Thoracic aorta (tissue), 2 donors: ENCODE measurements around the gene SPCS3. TPM values are rescaled to one million over a fixed set of nuclear protein-coding genes. Genes with fewer than 3 reads are reported as not detected.

Experiments used
- ATAC-seq: fragments of 150-250 bp; one replicate; pipeline ENCODE4 v1.8.0; 2017; ENCODE audit warnings: low read depth; ENCODE audit not compliant: insufficient number of reproducible peaks, low FRiP score
- DNase-seq: peaks from one replicate; pipeline ENCODE4 v3.0.0-alpha.2; 2020; ENCODE audit warnings: low spot score
- H3K27ac ChIP-seq, 2 donors: fragments of 200-600 bp; sonication (generic); 1 replicate in 1 of 2; 2 replicates in 1 of 2; pipeline ENCODE4 v1.5.1; 2016; ENCODE audit warnings: mild to moderate bottlenecking in 2 of 2, moderate library complexity in 2 of 2
- H3K27me3 ChIP-seq: fragments of 200-600 bp; sonication (generic); replicated peaks from 2 replicates; pipeline ENCODE4 v1.6.0; 2016; ENCODE audit warnings: mild to moderate bottlenecking; ENCODE audit not compliant: insufficient read depth
- H3K36me3 ChIP-seq: fragments of 200-600 bp; sonication (generic); one replicate; pipeline ENCODE4 v1.5.1; 2016
- H3K4me1 ChIP-seq, 2 donors: fragments of 200-600 bp; sonication (generic); 1 replicate in 1 of 2; 2 replicates in 1 of 2; pipeline versions ENCODE4 v1.5.1 to v1.6.0; 2016; ENCODE audit warnings: low read depth in 2 of 2, mild to moderate bottlenecking in 1 of 2; ENCODE audit not compliant: control insufficient read depth in 1 of 2
- H3K4me3 ChIP-seq: fragments of 200-600 bp; sonication (generic); 2 replicates; pipeline ENCODE4 v1.5.1; 2016; ENCODE audit warnings: mild to moderate bottlenecking
- H3K9me3 ChIP-seq: fragments of 200-600 bp; sonication (generic); 2 replicates; pipeline ENCODE4 v1.5.1; 2016
- total RNA-seq, 2 donors: library from RNA; depleted of rRNA; stranded (reverse); fragments of >200 nt; gene quantifications; one replicate each; pipeline versions ENCODE4 v1.1.0 to v1.2.3, GENCODE V29; 2016
- TF ChIP-seq, protein P1 (sequence below): fragments of 200-600 bp; sonication (generic); IDR thresholded peaks from one replicate; pipeline ENCODE4 v1.5.1; 2019; ENCODE audit warnings: antibody characterized with exemption

Gene SPCS3
- total RNA-seq, 2 donors from 2014 or later: 74.1 to 88.4 TPM

DNA sequence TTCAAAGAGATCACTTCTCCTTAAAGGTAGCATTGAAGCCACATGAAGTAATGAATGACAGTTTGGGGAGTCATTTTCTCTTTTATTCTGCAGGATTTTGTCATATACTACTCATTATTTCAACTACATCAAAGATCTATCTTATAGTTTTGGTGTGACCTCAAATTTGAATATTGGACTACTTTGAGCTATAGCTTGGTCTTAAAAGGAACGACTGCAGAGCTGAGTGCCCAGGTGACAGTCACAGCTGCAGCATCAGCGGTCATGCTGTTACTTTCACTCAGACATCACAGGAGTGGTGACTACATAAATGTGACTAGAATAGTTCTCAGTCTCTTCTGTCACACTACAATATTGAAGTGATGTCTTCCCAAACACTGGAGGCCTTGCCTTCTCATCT, 10.7 kb upstream of the SPCS3 start:
- Histone ChIP-seq H3K27ac (no peak overlapping the region), H3K4me3 (no peak overlapping the region), H3K36me3 (no peaks in the 10 kb centered on the region), H3K4me1 (no peaks in the 10 kb centered on the region), H3K27me3 (no peaks in the 10 kb centered on the region), H3K9me3 (no peaks in the 10 kb centered on the region)
- DNase-seq: no peak
- TF ChIP-seq, protein P1, sequence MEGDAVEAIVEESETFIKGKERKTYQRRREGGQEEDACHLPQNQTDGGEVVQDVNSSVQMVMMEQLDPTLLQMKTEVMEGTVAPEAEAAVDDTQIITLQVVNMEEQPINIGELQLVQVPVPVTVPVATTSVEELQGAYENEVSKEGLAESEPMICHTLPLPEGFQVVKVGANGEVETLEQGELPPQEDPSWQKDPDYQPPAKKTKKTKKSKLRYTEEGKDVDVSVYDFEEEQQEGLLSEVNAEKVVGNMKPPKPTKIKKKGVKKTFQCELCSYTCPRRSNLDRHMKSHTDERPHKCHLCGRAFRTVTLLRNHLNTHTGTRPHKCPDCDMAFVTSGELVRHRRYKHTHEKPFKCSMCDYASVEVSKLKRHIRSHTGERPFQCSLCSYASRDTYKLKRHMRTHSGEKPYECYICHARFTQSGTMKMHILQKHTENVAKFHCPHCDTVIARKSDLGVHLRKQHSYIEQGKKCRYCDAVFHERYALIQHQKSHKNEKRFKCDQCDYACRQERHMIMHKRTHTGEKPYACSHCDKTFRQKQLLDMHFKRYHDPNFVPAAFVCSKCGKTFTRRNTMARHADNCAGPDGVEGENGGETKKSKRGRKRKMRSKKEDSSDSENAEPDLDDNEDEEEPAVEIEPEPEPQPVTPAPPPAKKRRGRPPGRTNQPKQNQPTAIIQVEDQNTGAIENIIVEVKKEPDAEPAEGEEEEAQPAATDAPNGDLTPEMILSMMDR: no peak
- no peak for ATAC-seq

DNA sequence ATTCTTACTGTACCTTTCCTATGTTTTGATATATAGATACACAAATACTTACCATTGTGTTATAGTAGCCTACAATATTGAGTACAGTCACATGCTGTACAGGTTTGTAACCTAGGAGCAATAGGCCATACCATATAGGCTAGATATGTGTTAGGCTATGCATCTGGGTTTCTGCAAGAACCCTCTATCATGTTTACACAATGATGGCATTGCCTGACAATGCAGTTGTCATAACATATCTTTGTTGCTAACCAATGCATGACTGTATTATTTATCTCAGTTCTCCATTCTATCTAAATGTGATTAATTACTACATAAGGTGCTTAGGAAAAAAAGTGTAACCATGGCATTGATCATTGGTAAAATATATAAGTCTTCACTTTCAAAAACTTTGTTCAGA, 10.0 kb upstream of the SPCS3 start:
- Histone ChIP-seq H3K36me3 (no peaks in the 10 kb centered on the region), H3K27me3 (no peaks in the 10 kb centered on the region), H3K9me3 (no peaks in the 10 kb centered on the region), H3K27ac (no peak overlapping the region), H3K4me3 (no peak overlapping the region), H3K4me1 (no peaks in the 10 kb centered on the region)
- no peak for ATAC-seq
- TF ChIP-seq, protein P1: no peak
- DNase-seq: no peak

DNA sequence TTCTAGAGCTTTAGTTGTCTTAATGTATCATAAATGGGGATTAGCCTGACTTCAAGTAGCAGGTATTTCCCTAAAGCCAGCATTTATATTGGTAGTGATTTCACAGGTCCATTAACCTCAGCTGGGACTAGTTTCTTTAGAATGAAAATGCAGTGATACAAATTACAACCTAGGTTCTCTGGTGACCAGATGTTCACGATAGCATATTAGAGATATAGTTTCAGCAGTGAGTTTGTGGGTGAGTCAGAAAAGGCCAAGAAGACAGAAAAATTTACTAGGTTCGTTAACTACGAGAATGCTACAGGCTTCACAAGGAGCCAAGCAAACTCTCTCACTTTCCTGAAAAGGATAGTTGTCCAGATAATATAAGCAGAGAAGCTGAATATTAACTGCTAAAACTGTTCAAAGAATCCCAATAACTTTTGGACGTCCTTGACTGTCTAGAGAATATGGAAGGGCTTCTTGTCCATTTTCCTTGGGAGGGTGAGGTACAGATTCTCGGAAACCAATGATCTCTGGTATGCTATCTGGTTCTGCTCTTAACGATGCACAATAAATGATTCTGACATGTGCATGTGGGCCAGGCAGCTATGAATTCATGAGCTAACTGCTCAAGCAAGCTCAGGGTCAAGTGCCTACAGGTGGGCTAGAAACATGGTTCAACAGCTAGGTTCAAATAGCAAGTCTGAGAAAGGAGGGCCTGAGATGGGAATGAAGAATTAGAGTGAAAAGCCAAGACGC, 6.0 kb upstream of the SPCS3 start:
- H3K4me3 ChIP-seq: no peak overlapping the region
- H3K27me3 ChIP-seq: no peaks in the 10 kb centered on the region
- ATAC-seq: no peak
- H3K27ac ChIP-seq: no peak overlapping the region
- no peaks in the 10 kb centered on the region for H3K9me3 ChIP-seq
- no peaks in the 10 kb centered on the region for H3K4me1 ChIP-seq
- DNase-seq: no peak
- no peaks in the 10 kb centered on the region for H3K36me3 ChIP-seq
- TF ChIP-seq, protein P1: no peak

DNA sequence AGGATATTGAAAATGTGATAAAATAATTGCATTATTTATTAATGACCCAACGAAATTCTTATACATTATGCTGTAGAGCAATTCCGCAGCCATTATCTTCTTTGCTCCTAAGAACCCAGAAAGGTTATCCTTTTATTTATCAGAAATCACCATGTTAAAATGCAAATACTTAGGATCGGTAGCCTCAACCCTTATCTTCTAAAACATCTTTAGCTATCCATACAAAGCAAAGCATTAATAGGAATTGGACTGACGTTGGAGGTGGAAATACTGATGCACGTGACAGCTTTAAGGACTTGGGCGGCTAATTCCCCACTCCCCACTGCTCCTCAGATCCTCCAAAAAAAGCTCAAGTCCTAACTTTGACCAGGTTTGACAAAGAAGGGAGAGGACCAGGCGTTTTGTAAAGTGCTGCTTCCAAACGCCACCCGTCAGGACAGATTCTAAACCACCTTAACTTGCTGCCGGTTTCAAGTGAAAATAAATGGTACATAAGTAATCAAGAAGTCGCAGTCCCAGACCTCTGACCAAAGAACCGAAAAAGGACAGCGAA, 539 bp upstream of the SPCS3 start:
- H3K27ac ChIP-seq: peak overlapping the region; percentile 82 to 97
- H3K36me3 ChIP-seq: no peaks in the 10 kb centered on the region
- ATAC-seq: peak; percentile 4
- no peaks in the 10 kb centered on the region for H3K27me3 ChIP-seq
- H3K4me1 ChIP-seq: peaks cover 18 to 29% of the 10 kb centered on the region in 2 donors
- no peaks in the 10 kb centered on the region for H3K9me3 ChIP-seq
- peak overlapping the region; percentile 92 for H3K4me3 ChIP-seq
- TF ChIP-seq, protein P1: no peak
- DNase-seq: no peak

DNA sequence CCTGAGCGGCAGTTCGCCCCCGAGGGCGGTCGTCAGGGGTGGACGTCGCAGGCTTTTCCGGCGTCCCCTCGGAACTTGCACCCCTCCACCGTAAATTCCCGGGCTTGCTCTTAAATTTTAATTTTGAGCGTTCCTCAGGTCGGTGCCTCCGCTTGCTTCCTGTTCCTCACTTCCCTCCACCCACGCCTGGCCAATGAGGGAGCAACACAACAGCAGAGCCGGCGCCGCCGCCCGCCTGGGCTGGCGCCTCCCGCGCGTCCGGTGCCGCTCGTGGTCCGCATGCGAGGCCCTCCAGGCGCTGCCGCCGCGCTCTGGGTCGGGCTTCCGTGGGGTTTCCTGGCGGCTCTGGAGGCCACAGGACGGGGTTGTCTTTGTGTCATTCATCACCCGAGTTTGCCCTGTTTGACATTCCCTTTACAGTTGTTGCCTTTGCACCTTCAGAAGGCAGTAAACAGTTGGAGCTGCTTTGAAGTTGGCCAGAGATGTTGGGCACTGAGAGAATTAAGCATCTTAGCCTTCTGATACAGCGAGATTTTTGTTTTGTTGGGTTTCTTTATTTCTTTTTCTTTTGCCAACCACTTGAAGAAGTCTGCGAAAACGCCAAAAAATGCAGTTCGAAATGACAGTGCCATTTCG, 692 bp downstream of the SPCS3 start:
- Histone ChIP-seq H3K27ac (peak overlapping the region; percentile 97 to 99), H3K4me1 (peaks cover 23 to 37% of the 10 kb centered on the region in 2 donors), H3K9me3 (no peaks in the 10 kb centered on the region), H3K27me3 (no peaks in the 10 kb centered on the region), H3K36me3 (no peaks in the 10 kb centered on the region), H3K4me3 (peak overlapping the region; percentile 92)
- ATAC-seq (peak; percentile 88), DNase-seq (peak; percentile 87)
- TF ChIP-seq, protein P1: no peak
